Putamen (tissue), 1 donor: ENCODE data around the gene ZNF362.
"Not testable (repeated sequence)": the region's sequence is repeated elsewhere in the genome, so short reads cannot be mapped to it uniquely, and the experiment has no call there.

ENCODE experiments used
- DNase-seq: peaks from one replicate; pipeline ENCODE4 v3.0.0-alpha.2; 2016; ENCODE audit warnings: low spot score

The ZNF362 gene

GRCh38 chr1:33287317-33287716 is 31.0 kb downstream of the ZNF362 start:
- no peak for DNase-seq

GRCh38 chr1:33288976-33289857 is 32.9 kb downstream of the ZNF362 start:
- DNase-seq: no peak

GRCh38 chr1:33289858-33290154 is 33.5 kb downstream of the ZNF362 start:
- no peak for DNase-seq

DNA sequence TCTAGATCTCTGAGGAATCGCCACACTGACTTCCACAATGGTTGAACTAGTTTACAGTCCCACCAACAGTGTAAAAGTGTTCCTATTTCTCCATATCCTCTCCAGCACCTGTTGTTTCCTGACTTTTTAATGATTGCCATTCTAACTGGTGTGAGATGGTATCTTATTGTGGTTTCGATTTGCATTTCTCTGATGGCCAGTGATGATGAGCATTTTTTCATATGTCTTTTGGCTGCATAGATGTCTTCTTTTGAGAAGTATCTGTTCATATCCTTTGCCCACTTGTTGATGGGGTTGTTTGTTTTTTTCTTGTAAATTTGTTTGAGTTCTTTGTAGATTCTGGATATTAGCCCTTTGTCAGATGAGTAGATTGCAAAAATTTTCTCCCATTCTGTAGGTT is 34.3 kb downstream of the ZNF362 start:
- DNase-seq: not testable (repeated sequence)

DNA sequence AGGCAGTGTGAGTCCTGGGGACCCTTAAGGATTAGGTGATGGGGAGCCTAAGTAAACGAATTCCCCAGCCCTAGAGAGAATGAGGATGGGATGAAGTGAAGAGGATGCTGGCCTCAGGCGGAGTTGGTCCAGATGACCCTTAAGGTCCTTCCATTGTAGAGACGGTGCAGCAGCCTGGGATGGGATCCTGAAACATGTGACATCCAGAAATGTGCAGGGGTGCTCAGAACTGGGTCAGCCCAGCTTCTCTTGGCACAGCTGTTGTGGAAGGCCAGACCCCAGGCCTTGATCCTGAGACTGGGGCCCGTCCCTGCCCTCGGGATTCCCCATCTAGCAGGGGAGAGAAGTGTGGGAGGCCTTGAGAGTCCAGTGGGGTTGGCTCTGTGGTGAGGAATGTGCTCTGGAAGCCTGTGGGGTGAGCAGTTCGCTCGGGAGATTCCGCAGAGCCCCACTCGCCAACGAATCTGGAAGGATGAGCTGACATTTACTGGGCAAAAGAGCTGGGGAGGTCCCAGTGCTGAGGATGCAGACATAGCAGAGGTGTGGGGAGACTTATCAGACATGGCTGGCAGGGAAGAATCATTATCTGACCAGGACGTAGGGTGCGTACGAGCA is 36.5 kb downstream of the ZNF362 start:
- no peak for DNase-seq

DNA sequence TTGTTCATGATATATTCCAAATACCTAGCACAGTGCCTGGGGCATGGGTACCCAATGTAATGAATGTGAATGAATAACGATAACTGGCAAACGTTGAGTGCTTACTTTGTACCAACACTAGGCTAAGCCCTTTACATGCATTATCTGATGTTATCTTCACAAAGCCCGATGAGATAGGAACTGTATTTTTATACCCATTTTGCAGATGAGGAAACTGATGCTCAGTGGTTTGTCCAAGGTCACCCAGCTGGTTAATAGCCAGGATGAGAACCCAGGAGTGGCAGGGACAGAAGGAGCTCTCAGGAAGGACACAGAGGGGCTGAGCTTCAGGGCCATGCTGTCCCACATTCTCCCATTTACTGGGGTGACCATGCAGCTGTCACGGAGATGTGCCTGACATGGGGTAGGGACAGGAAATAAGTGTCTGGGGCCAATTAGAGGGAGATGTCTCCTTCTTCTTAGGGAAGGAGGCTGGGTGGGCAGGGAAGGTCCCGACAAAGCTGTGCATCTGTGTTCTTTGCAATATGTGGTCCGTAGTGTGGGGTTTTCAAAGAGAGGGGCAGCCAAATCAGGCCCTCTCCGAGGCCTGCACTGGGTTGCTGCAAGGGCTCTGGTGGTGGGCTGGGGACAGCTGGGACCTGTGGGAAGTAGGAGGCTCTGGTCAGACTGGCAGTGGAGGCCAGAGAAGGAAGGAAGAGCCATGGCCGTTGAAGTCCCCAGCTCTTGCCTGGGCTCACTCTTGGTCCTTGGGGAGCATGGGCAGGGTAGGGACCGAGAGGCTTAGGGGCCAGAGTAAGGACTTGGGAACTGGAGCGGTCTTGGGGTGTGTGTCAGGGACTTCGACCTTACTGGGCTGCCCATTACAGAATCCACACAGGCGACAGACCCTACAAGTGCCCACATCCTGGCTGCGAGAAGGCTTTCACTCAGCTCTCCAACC is 38.0 kb downstream of the ZNF362 start:
- no peak for DNase-seq

DNA sequence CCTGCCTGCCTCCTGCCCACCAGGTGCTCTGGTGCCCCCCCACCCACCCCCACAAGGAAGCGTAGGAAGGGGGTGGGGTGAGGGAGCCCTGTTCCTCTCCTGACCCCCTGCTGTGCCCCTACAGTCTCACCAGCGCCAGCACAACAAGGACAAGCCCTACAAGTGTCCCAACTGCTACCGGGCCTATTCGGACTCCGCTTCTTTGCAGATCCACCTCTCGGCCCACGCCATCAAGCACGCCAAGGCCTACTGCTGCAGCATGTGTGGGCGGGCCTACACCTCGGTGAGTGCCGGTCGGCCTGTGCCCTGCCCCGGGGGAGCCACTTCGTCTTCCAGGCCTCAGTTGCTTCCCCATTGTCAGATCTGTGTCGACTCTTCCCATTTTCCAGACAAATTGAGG is 38.7 kb downstream of the ZNF362 start:
- no peak for DNase-seq

DNA sequence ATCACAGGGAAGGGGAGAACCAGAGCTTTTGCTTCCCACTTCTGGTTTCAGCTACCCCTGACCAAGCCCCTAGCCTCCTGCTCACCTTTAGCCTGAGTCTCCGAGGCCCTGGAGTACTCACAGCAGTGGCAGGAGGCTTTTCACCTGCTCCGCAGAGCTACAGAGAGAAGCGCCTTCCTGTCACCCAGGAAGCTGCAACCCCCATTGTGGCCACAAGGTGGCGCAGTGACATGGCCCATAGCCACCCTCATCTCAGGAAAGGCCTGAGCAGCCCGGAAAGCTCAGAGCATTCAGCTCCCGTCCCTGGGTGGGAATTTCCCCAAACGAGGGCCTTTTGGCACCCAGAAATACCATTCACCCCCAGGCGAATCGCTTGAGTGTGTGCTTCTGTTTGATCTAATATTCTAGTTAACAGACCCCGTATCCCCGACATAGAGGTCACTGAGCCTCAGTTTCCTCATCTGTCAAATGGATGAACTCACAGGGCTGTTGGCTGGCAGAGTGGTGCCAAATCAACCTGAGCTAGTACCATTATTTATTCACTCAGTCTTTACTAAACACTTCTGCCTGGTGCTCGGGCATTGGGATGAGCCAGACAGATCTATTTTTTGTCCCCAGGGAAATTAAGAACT is 39.3 kb downstream of the ZNF362 start:
- DNase-seq: peak; percentile 80

- no peak for DNase-seq
Observed at GRCh38 chr1:33296082-33296458, 39.8 kb downstream of the ZNF362 start.

DNA sequence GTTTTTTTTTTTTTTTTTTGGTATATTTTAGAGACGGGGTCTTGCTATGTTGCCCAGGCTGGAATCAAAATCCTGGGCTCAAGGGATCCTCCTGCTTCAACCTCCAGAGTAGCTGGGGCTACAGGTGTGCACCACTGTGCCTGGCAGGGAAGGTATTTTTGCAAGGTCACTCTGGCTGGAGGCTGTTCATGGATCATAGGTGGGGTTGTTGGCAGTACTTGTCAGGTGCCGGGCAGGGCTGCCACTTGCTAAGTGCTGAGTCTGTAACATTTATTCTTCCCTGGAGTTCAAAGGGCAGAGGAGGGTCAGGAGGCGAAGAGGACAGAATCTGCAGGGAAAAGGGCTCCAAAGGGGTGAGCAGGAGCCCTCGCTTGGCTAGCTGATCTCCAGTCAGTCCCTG is 40.5 kb downstream of the ZNF362 start:
- DNase-seq: no peak

GRCh38 chr1:33297911-33298622 is 41.8 kb downstream of the ZNF362 start:
- DNase-seq: no peak

GRCh38 chr1:33298623-33299277 is 42.5 kb downstream of the ZNF362 start:
- DNase-seq: no peak

DNA sequence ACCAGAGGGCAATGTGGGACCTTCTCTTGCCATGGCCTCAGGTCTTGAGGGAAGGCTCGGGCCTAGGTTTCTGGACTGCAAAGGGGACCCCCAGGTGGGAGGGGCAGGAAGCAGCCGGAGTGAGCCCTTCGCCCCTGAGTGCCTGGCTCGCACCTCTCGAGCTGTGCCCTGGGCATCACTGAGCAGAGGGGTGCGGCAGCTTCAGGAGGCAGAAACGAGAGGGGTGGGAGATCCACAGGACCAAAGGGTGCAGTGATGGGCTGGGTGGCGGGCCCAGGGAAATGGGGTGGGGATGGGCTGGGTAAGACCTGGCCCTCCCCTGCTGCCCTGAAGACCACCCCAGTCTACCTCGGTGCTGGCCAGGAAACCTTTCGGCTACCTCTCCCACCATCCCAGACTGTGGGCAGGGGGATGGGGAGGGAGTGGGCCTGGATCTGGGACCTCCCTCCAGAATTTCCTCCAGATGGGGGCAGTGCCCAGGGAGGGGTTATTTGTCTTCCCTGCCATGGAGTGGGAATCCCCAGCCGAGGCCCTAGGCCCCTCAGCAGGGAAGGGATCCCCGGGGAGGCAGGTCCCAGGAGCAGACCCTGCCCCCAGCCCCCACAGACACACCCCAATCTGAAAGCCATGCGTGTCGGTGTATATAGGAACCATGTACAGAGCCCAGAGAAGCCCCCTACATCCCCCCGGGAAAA is 43.3 kb downstream of the ZNF362 start:
- no peak for DNase-seq

DNA sequence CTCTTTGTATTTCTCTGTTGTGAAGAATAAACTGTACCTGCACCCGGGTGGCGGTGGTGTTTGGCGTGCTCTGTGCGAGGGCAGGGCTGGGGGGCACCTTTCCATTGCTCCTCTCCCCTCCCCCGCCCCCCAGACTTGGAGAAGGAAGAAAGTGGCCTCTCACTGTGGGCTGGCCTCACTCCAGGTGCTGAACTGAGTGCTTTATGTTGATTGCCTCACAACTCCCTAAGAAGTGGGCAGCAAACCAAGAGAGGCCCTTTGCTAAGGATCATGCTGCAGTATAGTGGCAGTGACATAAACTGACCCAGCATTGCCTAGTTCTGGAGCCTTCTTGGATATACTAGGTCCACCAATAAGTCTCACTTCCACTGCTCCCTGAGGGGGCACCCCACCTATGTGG is 44.4 kb downstream of the ZNF362 start:
- DNase-seq: no peak

DNA sequence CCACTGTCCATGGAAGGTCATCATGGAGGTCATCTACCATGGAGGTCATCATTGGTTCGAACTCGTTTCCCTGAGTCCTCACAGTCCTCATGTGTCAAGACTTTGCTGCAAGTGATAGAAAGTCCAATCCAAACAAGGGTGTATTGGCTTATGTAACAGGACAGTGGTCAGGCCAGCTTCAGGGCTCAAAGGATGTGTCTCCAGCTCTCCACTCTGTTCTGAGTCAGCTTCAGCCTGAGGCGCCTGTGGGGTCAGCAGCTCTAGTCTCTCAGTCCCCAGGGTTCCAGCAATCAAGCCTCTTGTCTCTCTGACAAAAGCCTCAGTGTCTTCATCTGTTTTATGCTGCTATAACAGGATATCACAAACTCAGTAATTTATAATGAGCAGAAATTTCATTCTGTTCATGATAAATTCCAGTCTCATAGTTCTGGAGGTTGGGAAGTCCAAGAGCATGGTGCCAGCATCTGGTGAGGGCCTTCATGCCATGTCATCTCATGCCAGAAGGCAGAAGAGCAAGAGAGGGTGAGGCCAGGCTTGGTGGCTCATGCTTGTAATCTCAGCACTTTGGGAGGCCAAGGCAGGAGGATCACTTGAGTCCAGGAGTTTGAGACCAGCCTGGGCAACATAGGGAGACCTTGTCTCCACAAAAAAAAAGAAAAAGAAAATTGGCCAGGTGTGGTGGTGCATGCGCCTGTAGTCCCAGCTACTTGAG is 45.1 kb downstream of the ZNF362 start:
- DNase-seq: no peak

GRCh38 chr1:33302325-33302724 is 46.0 kb downstream of the ZNF362 start:
- no peak for DNase-seq

DNA sequence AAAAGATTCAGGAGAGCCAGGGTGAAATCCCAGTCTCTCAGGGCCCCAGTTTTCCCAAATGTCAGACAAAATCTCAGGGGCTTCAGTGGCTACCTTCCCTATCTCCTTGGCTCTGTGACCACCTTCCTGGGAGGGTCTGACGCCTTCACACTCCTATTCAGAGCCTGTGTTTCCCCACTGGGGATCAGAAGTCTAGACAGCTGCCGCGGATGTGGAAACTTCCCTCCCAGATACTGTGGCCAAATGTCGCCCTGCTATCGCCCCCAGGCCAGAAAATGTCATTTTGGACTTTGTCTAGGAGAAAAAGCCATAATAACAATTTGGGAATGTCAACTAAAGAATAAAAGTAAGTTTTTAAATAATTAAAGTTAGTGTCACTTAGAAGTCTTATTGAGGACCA is 48.7 kb downstream of the ZNF362 start:
- no peak for DNase-seq

GRCh38 chr1:33305816-33306652 is 49.7 kb downstream of the ZNF362 start:
- no peak for DNase-seq
